GM10248 (cell line): ENCODE data around the gene TMEM17.

Source experiments
- CTCF ChIA-PET: fragments of 300-600 bp; sonication (Branson Sonifier 250); formaldehyde crosslinking; extraction: SDS; loops from one replicate; lab custom pipeline; 2021; ENCODE audit warnings: antibody characterized with exemption; lab: Yijun Ruan, JAX
- POLR2A ChIA-PET: fragments of 350-650 bp; sonication (Branson Sonifier 250); formaldehyde crosslinking; extraction: SDS; loops from one replicate; lab custom pipeline; 2020; ENCODE audit warnings: antibody characterized with exemption; lab: Yijun Ruan, JAX
- DNase-seq: peaks from one replicate; pipeline ENCODE4 v3.0.0; 2012; ENCODE audit errors: extremely low spot score
- CTCF ChIP-seq: IDR thresholded peaks from 2 replicates; pipeline ENCODE4 v1.5.1; 2012; ENCODE audit warnings: mild to moderate bottlenecking, low read depth; ENCODE audit errors: extremely low read depth, missing control alignments, control extremely low read depth

The TMEM17 gene

DNA sequence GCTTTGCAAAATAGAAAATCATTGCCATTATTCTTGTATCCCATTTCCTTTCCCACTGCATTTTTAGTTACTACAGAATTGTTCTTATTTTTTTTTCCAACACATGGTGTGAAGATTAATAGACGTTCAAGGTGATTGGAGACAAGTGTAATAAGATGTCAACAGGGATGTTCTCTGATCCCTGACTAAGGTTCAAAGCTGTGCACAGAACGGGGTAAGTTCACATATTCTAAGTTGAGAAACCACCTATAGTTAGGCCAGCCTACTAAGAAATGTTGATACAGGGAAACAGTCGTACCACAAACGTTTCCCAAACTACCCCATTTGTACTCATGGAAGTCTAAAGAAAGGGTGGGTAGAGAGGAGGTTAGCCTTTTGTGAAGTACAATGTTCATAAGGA, 6.4 kb upstream of the TMEM17 start:
- no peak for TF ChIP-seq CTCF
- CTCF ChIA-PET = interaction anchor here (1.0 kb wide), 1 partner anchor 25 kb away, joined by 3 read pairs; no protein-coding TSS in a partner anchor
- no peak for DNase-seq
- POLR2A ChIA-PET = no interaction called here

GRCh38 chr2:62511636-62512035, 5.6 kb upstream of the TMEM17 start:
- ChIA-PET CTCF (interaction anchor here (1.0 kb wide), 1 partner anchor 24 kb away, joined by 3 read pairs; no protein-coding TSS in a partner anchor), POLR2A (no interaction called here)
- TF ChIP-seq CTCF = no peak
- no peak for DNase-seq

DNA sequence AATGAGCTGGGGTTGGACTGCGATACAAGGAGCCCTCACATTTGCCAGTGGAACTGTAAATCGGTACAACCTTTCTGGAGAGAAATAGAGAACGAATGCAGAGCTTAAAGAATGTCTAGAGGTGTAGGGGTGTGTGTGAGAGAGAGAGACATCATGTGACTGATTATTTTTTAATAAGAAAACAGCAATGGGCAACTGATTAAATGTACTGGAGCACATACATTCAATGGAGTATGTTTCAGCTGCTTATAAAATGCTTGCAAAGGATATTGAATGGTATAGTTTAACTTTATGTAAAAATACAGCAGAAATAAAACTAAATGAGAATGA, 391 bp upstream of the TMEM17 start:
- TF ChIP-seq CTCF = no peak
- DNase-seq = no peak
- ChIA-PET POLR2A (no interaction called here), CTCF (interaction anchor here (1.5 to 1.8 kb wide), 4 partner anchors 11 to 50 kb away, joined by 3 to 6 read pairs (median 4); no protein-coding TSS in a partner anchor)

GRCh38 chr2:62505109-62505749, 766 bp downstream of the TMEM17 start:
- TF ChIP-seq CTCF = no peak
- DNase-seq = no peak
- ChIA-PET POLR2A (no interaction called here), CTCF (interaction anchor here (0.9 to 1.8 kb wide), 5 partner anchors 10 to 282 kb away, joined by 3 to 6 read pairs (median 4); no protein-coding TSS in a partner anchor)

DNA sequence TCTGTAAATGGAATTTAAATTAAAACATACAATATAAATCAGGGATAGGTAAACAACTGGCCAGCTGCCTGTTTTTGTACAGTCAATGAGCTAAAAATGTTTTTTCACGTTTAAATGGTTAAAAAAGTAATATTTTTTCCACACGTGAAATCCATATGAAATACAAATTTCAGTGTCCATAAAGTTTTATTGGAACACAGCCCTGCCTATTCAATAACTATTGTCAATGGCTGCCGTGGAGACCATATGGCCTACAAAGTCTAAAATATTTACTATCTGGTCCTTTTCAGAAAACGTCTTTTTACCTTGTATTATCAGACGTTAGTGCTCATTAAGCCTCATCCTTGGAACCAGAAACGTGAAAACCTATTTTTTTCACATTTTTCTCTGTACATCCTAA, 1.3 kb downstream of the TMEM17 start:
- ChIA-PET POLR2A (no interaction called here), CTCF (no interaction called here)
- DNase-seq = no peak
- TF ChIP-seq CTCF = no peak

GRCh38 chr2:62501794-62502500, 4.0 kb downstream of the TMEM17 start:
- ChIA-PET CTCF (interaction anchor here (1.2 kb wide), 1 partner anchor 15 kb away, joined by 3 read pairs; no protein-coding TSS in a partner anchor), POLR2A (no interaction called here)
- TF ChIP-seq CTCF = no peak
- no peak for DNase-seq
